IMR-90 (cell line): ENCODE measurements around the gene DMRTC2. TPM values are rescaled to one million over a fixed set of nuclear protein-coding genes. Genes with fewer than 3 reads are reported as not detected.

Source experiments
- ATAC-seq: fragments of 200-7000 bp; cut with Tn5 transposase; 2 replicates; pipeline ENCODE4 v1.9.1; 2020; ENCODE audit warnings: low read depth, mild to moderate bottlenecking, moderate library complexity
- BruUV-seq: library from RNA; stranded (reverse); fragments of 400-500 nt; replicated peaks from 2 replicates; lab custom pipeline; 2021; lab: Mats Ljungman, UMichigan
- CTCF ChIA-PET: fragments of 300-600 bp; formaldehyde crosslinking; extraction: SDS; loops from one replicate; lab custom pipeline; 2021; ENCODE audit warnings: antibody characterized with exemption; lab: Yijun Ruan, JAX
- POLR2A ChIA-PET: fragments of 300-600 bp; sonication (Branson Sonifier 250); formaldehyde crosslinking; loops from one replicate; lab custom pipeline; 2022; ENCODE audit warnings: antibody characterized with exemption; ENCODE audit not compliant: unreplicated experiment; lab: Charles Lee
- DNase-seq: peaks from one replicate; pipeline ENCODE4 v3.0.0; 2013
- H2AFZ ChIP-seq: replicated peaks from 2 replicates; pipeline ENCODE3; 2013; ENCODE audit warnings: low read length, mild to moderate bottlenecking; ENCODE audit not compliant: poor library complexity
- H2AK5ac ChIP-seq: 2 replicates; pipeline ENCODE4 v1.6.1; 2013; ENCODE audit warnings: low read depth, low read length, inconsistent platforms
- H2AK9ac ChIP-seq: replicated peaks from 2 replicates; pipeline ENCODE3; 2013; ENCODE audit warnings: mild to moderate bottlenecking, low read depth, low read length, moderate library complexity; ENCODE audit not compliant: poor library complexity
- H2BK120ac ChIP-seq: 2 replicates; pipeline ENCODE4 v1.6.1; 2013; ENCODE audit warnings: low read depth, low read length, inconsistent platforms
- H2BK15ac ChIP-seq: 3 replicates; pipeline ENCODE4 v1.6.1; 2013; ENCODE audit warnings: low read depth, low read length, inconsistent platforms
- H2BK20ac ChIP-seq: 2 replicates; pipeline ENCODE4 v1.6.1; 2013; ENCODE audit warnings: low read depth, mild to moderate bottlenecking, inconsistent platforms, low read length, moderate library complexity
- H2BK5ac ChIP-seq: 2 replicates; pipeline ENCODE4 v1.6.1; 2013; ENCODE audit warnings: mild to moderate bottlenecking, low read depth, low read length, inconsistent platforms; ENCODE audit not compliant: poor library complexity, severe bottlenecking
- H3K14ac ChIP-seq: replicated peaks from 2 replicates; pipeline ENCODE4 v1.6.1; 2013; ENCODE audit warnings: low read depth, low read length, inconsistent platforms
- H3K18ac ChIP-seq: 2 replicates; pipeline ENCODE4 v1.6.1; 2013; ENCODE audit warnings: low read depth, low read length, control low read depth
- H3K23ac ChIP-seq: 2 replicates; pipeline ENCODE4 v1.6.1; 2013; ENCODE audit warnings: low read depth, low read length, inconsistent platforms
- H3K27ac ChIP-seq: 2 replicates; pipeline ENCODE4 v1.5.1; 2013; ENCODE audit warnings: mild to moderate bottlenecking, control low read depth, low read length; ENCODE audit not compliant: insufficient read depth
- H3K27me3 ChIP-seq: 2 replicates; pipeline ENCODE4 v1.6.1; 2013; ENCODE audit warnings: low read length; ENCODE audit not compliant: control insufficient read depth, insufficient read depth
- H3K36me3 ChIP-seq: 2 replicates; pipeline ENCODE4 v1.6.1; 2013; ENCODE audit warnings: low read length, mixed read lengths; ENCODE audit not compliant: control insufficient read depth, insufficient read depth
- H3K4ac ChIP-seq: 2 replicates; pipeline ENCODE4 v1.6.1; 2013; ENCODE audit warnings: low read depth, low read length, inconsistent platforms
- H3K4me1 ChIP-seq: 2 replicates; pipeline ENCODE4 v1.6.1; 2013; ENCODE audit warnings: low read length, mixed read lengths; ENCODE audit not compliant: control insufficient read depth, insufficient read depth
- H3K4me2 ChIP-seq: 2 replicates; pipeline ENCODE4 v1.6.1; 2013; ENCODE audit warnings: low read depth, mild to moderate bottlenecking, control low read depth, low read length, moderate library complexity
- H3K4me3 ChIP-seq: 2 replicates; pipeline ENCODE4 v1.5.1; 2013; ENCODE audit warnings: low read depth, mild to moderate bottlenecking, control low read depth, low read length, moderate library complexity; ENCODE audit not compliant: insufficient read depth
- H3K56ac ChIP-seq: 2 replicates; pipeline ENCODE4 v1.6.1; 2013; ENCODE audit warnings: low read length, inconsistent platforms; ENCODE audit not compliant: insufficient read depth; ENCODE audit errors: extremely low read depth
- H3K79me1 ChIP-seq, 2 experiments: 2 replicates each; pipeline ENCODE4 v1.6.1; 2013; ENCODE audit warnings: low read length in 2 of 2, inconsistent platforms in 1 of 2, low read depth in 1 of 2
- H3K9ac ChIP-seq: 2 replicates; pipeline ENCODE4 v1.6.1; 2013; ENCODE audit warnings: low read depth, low read length, control low read depth
- H3K9me1 ChIP-seq: 2 replicates; pipeline ENCODE4 v1.6.1; 2013; ENCODE audit warnings: low read length, inconsistent platforms; ENCODE audit not compliant: insufficient read depth
- H3K9me3 ChIP-seq: 2 replicates; pipeline ENCODE4 v1.6.1; 2013; ENCODE audit warnings: low read length; ENCODE audit not compliant: control insufficient read depth, insufficient read depth
- H4K20me1 ChIP-seq: 2 replicates; pipeline ENCODE4 v1.6.1; 2013; ENCODE audit warnings: low read length, inconsistent platforms; ENCODE audit not compliant: insufficient read depth
- H4K5ac ChIP-seq: 2 replicates; pipeline ENCODE4 v1.6.1; 2013; ENCODE audit warnings: mild to moderate bottlenecking, low read depth, low read length, control low read depth
- H4K8ac ChIP-seq, 2 experiments: 2 replicates each; pipeline ENCODE4 v1.6.1; 2013; ENCODE audit warnings: low read depth in 2 of 2, low read length in 2 of 2, control low read depth in 1 of 2, inconsistent platforms in 1 of 2
- H4K91ac ChIP-seq: 2 replicates; pipeline ENCODE4 v1.6.1; 2013; ENCODE audit warnings: low read depth, low read length, inconsistent platforms; ENCODE audit not compliant: insufficient read depth
- BHLHE40 ChIP-seq: fragments of 150-350 bp; IDR thresholded peaks from 2 replicates; pipeline ENCODE4 v1.6.1; 2016; ENCODE audit warnings: mild to moderate bottlenecking, low read depth, low read length
- CEBPB ChIP-seq: IDR thresholded peaks from 2 replicates; pipeline ENCODE4 v1.6.1; 2012; ENCODE audit warnings: low read depth, low read length, improper control_type of control experiment
- CHD1 ChIP-seq: IDR thresholded peaks from 2 replicates; pipeline ENCODE4 v1.6.1; 2012; ENCODE audit warnings: low read depth, low read length, improper control_type of control experiment
- FOS ChIP-seq: fragments of 150-350 bp; IDR thresholded peaks from 2 replicates; pipeline ENCODE4 v1.6.1; 2016; ENCODE audit warnings: low read depth, low read length
- MAFK ChIP-seq: IDR thresholded peaks from 2 replicates; pipeline ENCODE4 v1.6.1; 2012; ENCODE audit warnings: low read depth, low read length, improper control_type of control experiment
- MAZ ChIP-seq: IDR thresholded peaks from 2 replicates; pipeline ENCODE4 v1.6.1; 2012; ENCODE audit warnings: low read depth, mild to moderate bottlenecking, low read length, improper control_type of control experiment, moderate library complexity, borderline replicate concordance
- MXI1 ChIP-seq: IDR thresholded peaks from 2 replicates; pipeline ENCODE4 v1.6.1; 2012; ENCODE audit warnings: low read depth, mild to moderate bottlenecking, low read length, moderate library complexity, borderline replicate concordance
- NFE2L2 ChIP-seq: fragments of 150-350 bp; IDR thresholded peaks from 2 replicates; pipeline ENCODE4 v1.6.1; 2016; ENCODE audit warnings: low read depth, mild to moderate bottlenecking, low read length
- POLR2A ChIP-seq: IDR thresholded peaks from 2 replicates; pipeline ENCODE4 v1.6.1; 2012; ENCODE audit warnings: mild to moderate bottlenecking, low read depth, low read length
- RAD21 ChIP-seq: IDR thresholded peaks from 2 replicates; pipeline ENCODE4 v1.6.1; 2012; ENCODE audit warnings: low read length, improper control_type of control experiment
- RCOR1 ChIP-seq: IDR thresholded peaks from 2 replicates; pipeline ENCODE4 v1.6.1; 2012; ENCODE audit warnings: mild to moderate bottlenecking, low read length, improper control_type of control experiment; ENCODE audit not compliant: insufficient replicate concordance
- RFX5 ChIP-seq: IDR thresholded peaks from 2 replicates; pipeline ENCODE4 v1.8.0; 2012; ENCODE audit warnings: low read depth, mild to moderate bottlenecking, low read length, moderate library complexity
- SMC3 ChIP-seq: fragments of 150-350 bp; IDR thresholded peaks from 2 replicates; pipeline ENCODE4 v1.6.1; 2016; ENCODE audit warnings: low read depth, mild to moderate bottlenecking, antibody characterized with exemption, low read length, moderate library complexity
- USF2 ChIP-seq: fragments of 150-350 bp; IDR thresholded peaks from 2 replicates; pipeline ENCODE4 v1.6.1; 2017; ENCODE audit warnings: mild to moderate bottlenecking, antibody characterized with exemption, low read length, low read depth
- WGBS, 2 experiments: methylation state at CpG; one replicate each; pipeline versions ENCODE4 v1.1.5 to v1.1.7; 2013; ENCODE audit warnings: missing lambda C conversion rate in 2 of 2; ENCODE audit not compliant: insufficient read length in 1 of 2; ENCODE audit errors: extremely low coverage in 2 of 2; 5-methylcytosine and 5-hydroxymethylcytosine counted together
- dilution Hi-C: fragments of 300-500 bp; cut with HindIII; formaldehyde crosslinking; loops from one replicate; pipeline ENCODE4 v1.14.3; 2018; ENCODE audit warnings: low sequenced_read_pairs; ENCODE audit not compliant: unreplicated experiment
- in situ Hi-C: fragments of 300-500 bp; cut with MboI; formaldehyde crosslinking; loops from 3 replicates; pipeline ENCODE4 v1.14.3; 2019; ENCODE audit warnings: low sequenced_read_pairs, inconsistent platforms, mixed read lengths
- intact Hi-C: fragments of 100-400 bp; cut with micrococcal nuclease; formaldehyde crosslinking; loops from 2 replicates; pipeline ENCODE4 v1.10.0; 2022
- polyA plus RNA-seq, 3 experiments: library from polyadenylated mRNA; depleted of rRNA; stranded (reverse); fragments of >200 nt; gene quantifications; 2 replicates each; pipeline ENCODE4 v1.2.3, GENCODE V29; 2012; ENCODE audit warnings: low replicate concordance in 1 of 3
- total RNA-seq: library from RNA; depleted of rRNA; stranded (reverse); fragments of >200 nt; gene quantifications from 2 replicates; pipeline ENCODE4 v1.2.3, GENCODE V29; 2012
- TF ChIP-seq, protein P1 (sequence below): conservative IDR thresholded peaks from 2 replicates; pipeline ENCODE4 v1.5.1; 2012; ENCODE audit warnings: mild to moderate bottlenecking, low read depth, low read length, improper control_type of control experiment
- TF ChIP-seq, protein P2 (sequence below): fragments of 150-350 bp; IDR thresholded peaks from 2 replicates; pipeline ENCODE4 v1.6.1; 2016; ENCODE audit warnings: low read depth, mild to moderate bottlenecking, low read length, moderate library complexity, borderline replicate concordance

DMRTC2 gene
- total and polyA plus RNA-seq, 2 of the 4 experiments (the other 2 are of a cell fraction), result not detected

GRCh38 chr19:41866284-41866683 lies 21.4 kb downstream of the DMRTC2 start:
- dilution Hi-C loops, result no loop called here
- H3K36me3 ChIP-seq, result peaks cover 81% of the 10 kb centered on the region

More at GRCh38 chr19:41866284-41866683, 21.4 kb downstream of the DMRTC2 start:
- 100% methylated on average over 1 of the region's 3 CpGs; no CpG with 5 or more reads in 1 of the 2 experiments for WGBS, 2 experiments
- Histone ChIP-seq H3K27ac (no peak overlapping the region), H3K18ac (no peak overlapping the region), H3K9me3 (no peaks in the 10 kb centered on the region), H3K4me3 (no peak overlapping the region), H3K4me1 (peaks cover 10% of the 10 kb centered on the region), H3K56ac (no peak overlapping the region), H2BK15ac (no peak overlapping the region), H2AFZ (peak overlapping the region; percentile 41), H3K4me2 (no peak overlapping the region), H4K20me1 (peaks cover 98% of the 10 kb centered on the region), H4K5ac (no peak overlapping the region), H3K9ac (no peak overlapping the region), H3K4ac (no peak overlapping the region), H2AK5ac (no peak overlapping the region), H3K27me3 (no peaks in the 10 kb centered on the region), H2BK120ac (no peak overlapping the region), H4K8ac (no peak overlapping the region), H3K9me1 (peaks cover 24% of the 10 kb centered on the region), H2BK20ac (no peak overlapping the region), H3K14ac (no peak overlapping the region), H3K79me1 (peaks cover 29 to 79% of the 10 kb centered on the region in 2 experiments), H2AK9ac (no peak overlapping the region), H4K91ac (no peak overlapping the region), H3K23ac (no peak overlapping the region; the same call in 1 of the 2 replicates), H2BK5ac (no peak overlapping the region)
- BruUV-seq, result no TSS peak
- ATAC-seq (no peak), DNase-seq (no peak)
- in situ Hi-C loops (no loop called here), intact Hi-C loops (no loop called here)
- POLR2A ChIA-PET, result no interaction called here
- TF ChIP-seq RFX5, result no peak
- TF ChIP-seq RCOR1, result no peak
- TF ChIP-seq POLR2A, result no peak
- TF ChIP-seq CEBPB, result no peak
- no peak for TF ChIP-seq MAZ
- no peak for TF ChIP-seq CHD1
- TF ChIP-seq RAD21, result no peak
- TF ChIP-seq, protein P1, sequence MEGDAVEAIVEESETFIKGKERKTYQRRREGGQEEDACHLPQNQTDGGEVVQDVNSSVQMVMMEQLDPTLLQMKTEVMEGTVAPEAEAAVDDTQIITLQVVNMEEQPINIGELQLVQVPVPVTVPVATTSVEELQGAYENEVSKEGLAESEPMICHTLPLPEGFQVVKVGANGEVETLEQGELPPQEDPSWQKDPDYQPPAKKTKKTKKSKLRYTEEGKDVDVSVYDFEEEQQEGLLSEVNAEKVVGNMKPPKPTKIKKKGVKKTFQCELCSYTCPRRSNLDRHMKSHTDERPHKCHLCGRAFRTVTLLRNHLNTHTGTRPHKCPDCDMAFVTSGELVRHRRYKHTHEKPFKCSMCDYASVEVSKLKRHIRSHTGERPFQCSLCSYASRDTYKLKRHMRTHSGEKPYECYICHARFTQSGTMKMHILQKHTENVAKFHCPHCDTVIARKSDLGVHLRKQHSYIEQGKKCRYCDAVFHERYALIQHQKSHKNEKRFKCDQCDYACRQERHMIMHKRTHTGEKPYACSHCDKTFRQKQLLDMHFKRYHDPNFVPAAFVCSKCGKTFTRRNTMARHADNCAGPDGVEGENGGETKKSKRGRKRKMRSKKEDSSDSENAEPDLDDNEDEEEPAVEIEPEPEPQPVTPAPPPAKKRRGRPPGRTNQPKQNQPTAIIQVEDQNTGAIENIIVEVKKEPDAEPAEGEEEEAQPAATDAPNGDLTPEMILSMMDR, result no peak
- TF ChIP-seq FOS, result no peak
- TF ChIP-seq USF2, result no peak
- TF ChIP-seq MAFK, result no peak
- TF ChIP-seq SMC3, result no peak
- no peak for TF ChIP-seq BHLHE40
- no peak for TF ChIP-seq MXI1
- TF ChIP-seq, protein P2, sequence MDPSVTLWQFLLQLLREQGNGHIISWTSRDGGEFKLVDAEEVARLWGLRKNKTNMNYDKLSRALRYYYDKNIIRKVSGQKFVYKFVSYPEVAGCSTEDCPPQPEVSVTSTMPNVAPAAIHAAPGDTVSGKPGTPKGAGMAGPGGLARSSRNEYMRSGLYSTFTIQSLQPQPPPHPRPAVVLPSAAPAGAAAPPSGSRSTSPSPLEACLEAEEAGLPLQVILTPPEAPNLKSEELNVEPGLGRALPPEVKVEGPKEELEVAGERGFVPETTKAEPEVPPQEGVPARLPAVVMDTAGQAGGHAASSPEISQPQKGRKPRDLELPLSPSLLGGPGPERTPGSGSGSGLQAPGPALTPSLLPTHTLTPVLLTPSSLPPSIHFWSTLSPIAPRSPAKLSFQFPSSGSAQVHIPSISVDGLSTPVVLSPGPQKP, result no peak
- TF ChIP-seq NFE2L2, result no peak
- CTCF ChIA-PET, result no interaction called here
